Cerebellar nuclear complex (tissue), 1 donor: ENCODE data around the gene TAS2R43.
"Not testable (repeated sequence)": the region's sequence is repeated elsewhere in the genome, so short reads cannot be mapped to it uniquely, and the experiment has no call there.

ENCODE experiments used
- DNase-seq, 2 experiments: peaks; one replicate each; lab custom pipeline; 2025; lab: John Stamatoyannopoulos, UW

TAS2R43 gene

DNA sequence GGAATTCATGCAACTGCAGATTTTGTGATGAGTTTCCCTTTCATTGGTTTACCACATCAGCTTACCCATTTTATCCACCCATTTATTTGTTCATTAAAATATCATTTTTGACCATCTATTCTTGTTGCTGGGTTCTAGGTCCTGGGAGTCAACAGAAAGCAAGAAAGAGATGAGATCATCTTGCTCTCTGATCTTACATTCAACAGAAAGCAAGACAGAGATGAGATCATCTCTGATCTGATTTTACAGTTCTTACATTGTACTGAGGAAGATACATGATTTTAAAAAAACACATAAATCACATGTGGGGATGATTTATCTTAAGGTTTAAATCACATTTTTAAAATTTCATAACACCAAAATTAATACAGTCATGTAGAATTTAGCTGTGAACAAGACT lies 32.3 kb downstream of the TAS2R43 start:
- no peak for DNase-seq

DNA sequence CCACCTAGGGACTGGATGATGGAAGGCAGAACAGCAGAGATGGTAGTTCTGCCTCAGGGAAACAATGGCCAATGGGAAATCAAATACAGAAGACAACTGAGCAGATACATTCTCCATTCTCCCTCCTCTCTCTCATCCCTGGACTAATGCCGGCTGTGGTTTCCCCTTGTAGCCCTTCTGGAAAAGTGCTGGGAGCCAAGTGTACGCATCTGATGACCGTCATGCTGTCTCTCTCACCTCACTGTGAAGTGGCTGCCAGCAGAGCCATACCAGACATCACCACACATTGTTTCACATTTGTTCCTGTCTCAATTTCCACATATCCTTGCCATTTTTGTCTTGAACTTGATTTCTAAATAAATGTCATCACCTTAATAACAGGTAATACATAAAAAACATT lies 33.1 kb downstream of the TAS2R43 start:
- DNase-seq, result no peak

DNA sequence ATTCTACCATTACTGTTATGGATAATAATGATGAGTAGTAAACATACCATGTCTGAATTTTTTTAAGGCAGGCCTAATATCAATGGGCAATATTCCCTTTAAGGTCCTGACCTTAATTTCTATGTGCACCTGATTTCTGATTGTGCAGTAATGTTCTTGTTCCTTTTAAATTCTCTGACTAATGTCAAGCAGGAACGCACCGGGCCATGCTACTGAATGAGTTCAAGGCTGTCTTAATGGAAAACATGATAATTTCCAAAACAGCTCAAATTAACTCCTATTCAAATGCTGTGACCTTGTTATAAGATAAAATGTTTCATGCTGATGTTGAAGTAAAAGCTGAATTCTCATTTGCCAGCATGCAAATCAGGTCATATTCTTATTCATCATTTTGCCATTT lies 36.8 kb downstream of the TAS2R43 start:
- no peak for DNase-seq

DNA sequence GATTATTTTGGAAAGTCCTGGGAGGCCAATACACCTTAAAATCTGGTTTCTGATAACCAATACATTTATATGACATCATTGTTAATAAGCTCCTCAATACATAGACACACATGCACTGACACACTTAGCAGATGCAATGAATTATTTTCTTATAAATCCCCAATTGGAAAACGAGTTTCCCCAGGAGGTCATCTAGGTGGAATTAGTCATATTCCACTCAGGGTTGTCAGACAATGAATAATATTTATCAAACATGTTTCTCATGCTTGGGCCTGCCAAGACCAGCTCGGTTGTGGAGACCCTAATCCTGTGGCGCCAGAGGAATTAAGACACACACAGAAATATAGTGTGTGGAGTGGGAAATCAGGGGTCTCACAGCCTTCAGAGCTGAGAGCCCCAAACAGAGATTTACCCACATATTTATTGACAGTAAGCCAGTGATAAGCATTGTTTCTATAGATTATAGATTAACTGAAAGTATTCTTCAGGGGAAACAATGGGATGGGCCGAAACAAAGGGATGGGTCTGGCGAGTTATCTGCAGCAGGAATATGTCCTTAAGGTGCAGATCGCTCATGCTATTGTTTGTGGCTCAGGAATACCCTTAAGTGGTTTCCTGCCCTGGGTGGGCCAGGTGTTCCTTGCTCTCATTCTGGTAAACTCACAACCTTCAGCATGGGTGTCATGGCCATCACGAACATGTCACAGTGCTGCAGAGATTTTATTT lies 42.1 kb downstream of the TAS2R43 start:
- DNase-seq, result not testable (repeated sequence)

DNA sequence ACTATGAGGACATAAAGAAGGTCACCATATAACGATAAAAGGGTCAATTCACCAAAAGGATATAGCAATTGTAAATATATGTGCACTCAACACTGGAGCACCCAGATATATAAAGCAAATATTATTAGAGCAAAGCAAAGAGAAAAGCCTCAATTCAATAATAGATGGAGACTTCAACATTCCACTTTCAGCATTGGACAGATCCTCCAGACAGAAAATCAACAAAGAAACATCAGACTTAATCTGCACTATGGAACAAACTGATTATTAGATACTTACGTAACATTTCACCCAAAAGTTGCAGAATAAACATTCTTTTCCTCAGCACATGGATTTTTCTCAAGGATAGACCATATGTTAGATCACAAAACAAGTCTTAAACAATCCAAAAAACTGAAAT lies 50.7 kb downstream of the TAS2R43 start:
- DNase-seq, result not testable (repeated sequence)
